ENCODE measurements around the gene ACAP2. TPM values are rescaled to one million over a fixed set of nuclear protein-coding genes. Genes with fewer than 3 reads are reported as not detected.
"Not testable (repeated sequence)": the region's sequence is repeated elsewhere in the genome, so short reads cannot be mapped to it uniquely, and the experiment has no call there.

The ACAP2 gene
- total RNA-seq, 4 donors from 2014 or later: 38.3 to 66.0 (median 49.2) TPM

DNA sequence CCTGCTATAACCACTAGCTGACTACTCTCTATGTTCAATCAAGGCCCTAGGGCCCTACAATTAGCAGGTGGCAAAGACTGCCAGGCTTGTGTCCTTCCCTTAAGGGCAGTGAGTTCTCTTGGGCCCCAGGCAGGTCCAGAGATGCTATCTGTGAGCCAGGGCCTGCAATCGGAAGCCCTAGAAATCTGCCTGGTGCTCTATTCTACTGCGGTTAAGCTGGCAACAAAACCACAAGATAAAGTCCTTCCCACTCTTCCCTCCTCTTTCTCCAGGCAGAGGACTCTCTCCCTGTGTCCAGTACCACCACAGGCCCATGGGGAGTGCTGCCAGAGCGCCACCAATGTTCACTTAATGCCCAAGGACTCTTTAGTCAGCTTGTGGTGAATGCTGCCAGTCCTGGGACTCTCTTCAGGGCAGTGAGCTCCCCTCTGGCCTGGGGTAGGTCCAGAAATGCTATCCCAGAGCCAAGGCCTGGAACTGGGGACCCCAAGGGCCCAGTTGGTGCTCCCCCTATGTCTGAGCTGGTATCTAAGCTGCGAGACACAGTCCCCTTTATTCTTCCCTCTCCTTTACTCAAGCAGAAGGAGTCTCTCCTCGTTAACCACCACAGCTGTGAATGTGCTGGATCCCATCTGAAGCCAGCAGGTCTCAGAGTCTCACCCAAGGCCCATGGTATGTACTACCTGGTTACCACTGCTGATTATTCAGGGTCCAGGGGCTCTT lies 206.6 kb downstream of the ACAP2 start:
- no CpG with 5 or more reads among the region's 5 CpGs for WGBS, 2 donors (ENCODE audit: low coverage in 1 of 2)
- H3K9me3 ChIP-seq: no peaks in the 10 kb centered on the region
- TF ChIP-seq POLR2AphosphoS5 (IDR thresholded peaks at IDR 0.05): no peak
- no peak for TF ChIP-seq POLR2A (IDR thresholded peaks at IDR 0.05)
- no peak for TF ChIP-seq EP300 (IDR thresholded peaks at IDR 0.05)
- TF ChIP-seq, protein P1, sequence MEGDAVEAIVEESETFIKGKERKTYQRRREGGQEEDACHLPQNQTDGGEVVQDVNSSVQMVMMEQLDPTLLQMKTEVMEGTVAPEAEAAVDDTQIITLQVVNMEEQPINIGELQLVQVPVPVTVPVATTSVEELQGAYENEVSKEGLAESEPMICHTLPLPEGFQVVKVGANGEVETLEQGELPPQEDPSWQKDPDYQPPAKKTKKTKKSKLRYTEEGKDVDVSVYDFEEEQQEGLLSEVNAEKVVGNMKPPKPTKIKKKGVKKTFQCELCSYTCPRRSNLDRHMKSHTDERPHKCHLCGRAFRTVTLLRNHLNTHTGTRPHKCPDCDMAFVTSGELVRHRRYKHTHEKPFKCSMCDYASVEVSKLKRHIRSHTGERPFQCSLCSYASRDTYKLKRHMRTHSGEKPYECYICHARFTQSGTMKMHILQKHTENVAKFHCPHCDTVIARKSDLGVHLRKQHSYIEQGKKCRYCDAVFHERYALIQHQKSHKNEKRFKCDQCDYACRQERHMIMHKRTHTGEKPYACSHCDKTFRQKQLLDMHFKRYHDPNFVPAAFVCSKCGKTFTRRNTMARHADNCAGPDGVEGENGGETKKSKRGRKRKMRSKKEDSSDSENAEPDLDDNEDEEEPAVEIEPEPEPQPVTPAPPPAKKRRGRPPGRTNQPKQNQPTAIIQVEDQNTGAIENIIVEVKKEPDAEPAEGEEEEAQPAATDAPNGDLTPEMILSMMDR (IDR thresholded peaks at IDR 0.05): no peak
- H3K4me3 ChIP-seq: no peak overlapping the region
- ATAC-seq: no peak
- peaks cover 0 to 34% (median 7%) of the 10 kb centered on the region in 3 donors for H3K4me1 ChIP-seq
- H3K27ac ChIP-seq: peak overlapping the region in 1 of 4 donors; percentile 3
- H3K27me3 ChIP-seq: no peaks in the 10 kb centered on the region
- no peaks in the 10 kb centered on the region for H3K36me3 ChIP-seq

DNA sequence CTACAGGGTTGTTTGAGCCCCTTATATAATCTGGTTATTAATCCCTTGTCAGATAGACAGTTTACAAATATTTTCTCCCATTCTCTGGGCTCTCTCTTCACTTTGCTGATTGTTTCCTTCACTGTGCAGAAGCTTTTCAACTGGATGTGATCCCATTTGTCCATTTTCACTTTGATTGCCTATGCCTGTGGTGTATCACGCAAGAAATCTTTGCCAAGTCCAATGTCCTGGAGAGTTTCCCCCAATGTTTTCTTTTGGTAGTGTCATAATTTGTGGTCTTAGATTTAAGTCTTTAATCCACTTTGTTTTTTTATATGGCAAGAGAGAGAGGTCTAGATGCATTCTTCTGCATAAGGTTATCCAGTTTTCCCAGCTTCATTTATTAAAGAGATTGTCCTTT lies 212.6 kb downstream of the ACAP2 start:
- Histone ChIP-seq H3K4me1 (no peaks in the 10 kb centered on the region), H3K9me3 (no peaks in the 10 kb centered on the region), H3K36me3 (peaks cover 0 to 13% of the 10 kb centered on the region in 2 donors), H3K27ac (no peak overlapping the region), H3K4me3 (no peak overlapping the region), H3K27me3 (no peaks in the 10 kb centered on the region)
- no peak for ATAC-seq
- TF ChIP-seq EP300 (IDR thresholded peaks at IDR 0.05) (no peak), POLR2A (IDR thresholded peaks at IDR 0.05) (no peak), POLR2AphosphoS5 (IDR thresholded peaks at IDR 0.05) (no peak)
- TF ChIP-seq, protein P1 (IDR thresholded peaks at IDR 0.05): no peak
- 64 to 86% methylated on average over 1 of the region's 1 CpG for WGBS, 2 donors (ENCODE audit: low coverage in 1 of 2)

DNA sequence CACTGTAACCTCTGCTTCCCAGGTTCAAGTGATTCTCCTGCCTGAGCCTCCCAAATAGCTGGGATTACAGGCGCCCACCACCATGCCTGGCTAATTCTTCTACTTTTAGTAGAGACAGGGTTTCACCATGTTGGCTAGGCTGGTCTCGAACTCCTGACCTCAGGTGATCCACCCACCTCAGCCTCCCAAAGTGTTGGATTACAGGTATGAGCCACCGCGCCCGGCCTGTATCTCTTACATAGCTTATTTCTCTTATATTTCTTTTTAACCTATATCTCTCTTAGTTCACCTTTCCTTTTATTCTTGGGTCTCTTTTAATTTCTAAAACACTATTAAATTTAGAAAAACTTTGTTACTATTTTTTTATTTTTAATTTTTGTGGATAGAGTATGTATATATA lies 213.9 kb downstream of the ACAP2 start:
- WGBS, 2 donors (ENCODE audit: low coverage in 1 of 2): 91 to 98% methylated on average over 4 to 5 of the region's 5 CpGs
- not testable (repeated sequence) for H3K4me1 ChIP-seq, ATAC-seq, H3K27ac ChIP-seq, H3K4me3 ChIP-seq, H3K9me3 ChIP-seq, H3K27me3 ChIP-seq
- H3K36me3 ChIP-seq: peaks cover 0 to 14% of the 10 kb centered on the region in 2 donors

DNA sequence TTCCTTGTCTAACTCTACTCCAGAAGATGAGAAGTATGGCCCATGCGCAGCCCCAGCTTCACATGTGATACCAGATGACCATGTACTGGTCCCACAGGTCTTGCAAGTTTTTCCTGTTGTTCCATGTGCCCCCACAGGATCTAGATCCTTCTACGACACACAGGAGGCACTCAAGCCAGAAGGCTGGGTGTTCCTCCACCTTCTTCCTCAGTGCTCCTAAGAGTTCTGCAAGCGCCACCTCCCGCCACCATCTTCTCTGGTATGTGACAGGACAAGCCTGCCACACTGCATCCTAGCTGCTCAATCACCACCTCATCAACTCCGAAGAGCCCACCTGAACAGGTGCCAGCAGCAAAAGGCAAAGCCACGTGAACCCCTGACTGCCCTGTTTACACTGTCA lies 214.9 kb downstream of the ACAP2 start:
- no peak for TF ChIP-seq POLR2A (IDR thresholded peaks at IDR 0.05)
- no peak for TF ChIP-seq EP300 (IDR thresholded peaks at IDR 0.05)
- TF ChIP-seq, protein P1 (IDR thresholded peaks at IDR 0.05): no peak
- no peak for TF ChIP-seq POLR2AphosphoS5 (IDR thresholded peaks at IDR 0.05)
- ATAC-seq: no peak
- WGBS, 2 donors (ENCODE audit: low coverage in 1 of 2): 91 to 97% methylated on average over 1 to 5 of the region's 6 CpGs

DNA sequence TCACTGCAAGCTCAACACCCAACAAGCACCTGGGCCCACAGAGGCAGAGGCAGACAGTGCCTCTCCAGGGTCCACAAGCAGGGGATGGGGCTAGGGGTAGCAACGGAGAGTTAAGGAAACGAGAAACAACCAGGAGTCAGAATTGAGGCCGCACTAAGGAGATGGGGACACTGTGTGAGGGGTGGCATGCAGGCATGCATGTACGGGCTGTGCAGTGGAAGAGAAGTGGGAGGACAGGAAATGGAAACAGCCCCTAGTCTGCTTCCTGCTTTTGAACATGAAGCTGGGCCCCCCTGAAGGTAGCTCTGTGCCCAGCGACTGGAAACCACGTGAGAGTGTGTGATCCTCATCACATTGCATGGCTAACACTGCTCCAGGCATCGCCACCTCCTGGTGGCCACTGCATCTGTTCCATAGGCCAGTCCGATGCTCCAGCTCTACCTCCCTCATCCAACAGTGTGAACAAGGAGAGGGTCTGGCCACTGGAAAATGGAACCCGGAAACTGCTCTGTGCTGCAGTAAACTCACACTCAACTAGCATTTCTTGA lies 215.8 kb downstream of the ACAP2 start:
- Histone ChIP-seq H3K27ac (no peak overlapping the region), H3K4me1 (peaks cover 0 to 27% (median 22%) of the 10 kb centered on the region in 3 donors), H3K9me3 (no peaks in the 10 kb centered on the region), H3K4me3 (no peak overlapping the region), H3K27me3 (no peaks in the 10 kb centered on the region), H3K36me3 (peaks cover 0 to 14% of the 10 kb centered on the region in 2 donors)
- 66% methylated on average over 7 of the region's 9 CpGs; no CpG with 5 or more reads in 1 of the 2 donors for WGBS, 2 donors (ENCODE audit: low coverage in 1 of 2)
- ATAC-seq: no peak
- TF ChIP-seq POLR2A (IDR thresholded peaks at IDR 0.05): no peak
- no peak for TF ChIP-seq POLR2AphosphoS5 (IDR thresholded peaks at IDR 0.05)
- TF ChIP-seq, protein P1 (IDR thresholded peaks at IDR 0.05): peak in 1 of 4 experiments; percentile 29

More for the DNA sequence above, 214.9 kb downstream of the ACAP2 start:
- no peaks in the 10 kb centered on the region for H3K9me3 ChIP-seq
- no peak overlapping the region for H3K4me3 ChIP-seq
- no peaks in the 10 kb centered on the region for H3K27me3 ChIP-seq
- peaks cover 0 to 14% of the 10 kb centered on the region in 2 donors for H3K36me3 ChIP-seq
- H3K27ac ChIP-seq: no peak overlapping the region
- peaks cover 0 to 18% (median 14%) of the 10 kb centered on the region in 3 donors for H3K4me1 ChIP-seq

Measured in gastroesophageal sphincter (tissue), 4 donors.